Spleen (tissue), 11 donors: ENCODE results near the gene KLF7. TPM values are rescaled to one million over a fixed set of nuclear protein-coding genes. Genes with fewer than 3 reads are reported as not detected.

Experiments used
- DNase-seq: peaks from one replicate; pipeline ENCODE4 v3.0.0-alpha.2; 2020
- H3K27ac ChIP-seq, 8 donors: fragments of 200-600 bp; sonication (generic) in 7 of 8; 1 replicate in 4 of 8; 2 replicates in 4 of 8; pipeline versions ENCODE4 v1.5.0 to v1.8.0; 2016 to 2021; ENCODE audit warnings: inconsistent platforms in 4 of 8, mild to moderate bottlenecking in 4 of 8, moderate library complexity in 1 of 8
- H3K27me3 ChIP-seq, 7 donors: fragments of 200-600 bp; sonication (generic) in 6 of 7; replicated peaks in 1 of 7; 1 replicate in 4 of 7; 2 replicates in 3 of 7; pipeline versions ENCODE4 v1.5.0 to v1.8.0; 2016 to 2021; ENCODE audit warnings: inconsistent platforms in 3 of 7, mild to moderate bottlenecking in 1 of 7
- H3K36me3 ChIP-seq, 6 donors: fragments of 200-600 bp; sonication (generic) in 5 of 6; 1 replicate in 4 of 6; 2 replicates in 2 of 6; pipeline versions ENCODE4 v1.5.0 to v1.8.0; 2016 to 2021; ENCODE audit warnings: inconsistent platforms in 2 of 6
- H3K4me1 ChIP-seq, 6 donors: fragments of 200-600 bp; sonication (generic) in 5 of 6; 1 replicate in 3 of 6; 2 replicates in 3 of 6; pipeline versions ENCODE4 v1.5.0 to v1.8.0; 2016 to 2021; ENCODE audit warnings: inconsistent platforms in 3 of 6
- H3K4me3 ChIP-seq, 8 donors: fragments of 200-600 bp; sonication (generic) in 7 of 8; 1 replicate in 4 of 8; 2 replicates in 4 of 8; pipeline versions ENCODE4 v1.5.0 to v1.8.0; 2016 to 2021; ENCODE audit warnings: inconsistent platforms in 4 of 8, mild to moderate bottlenecking in 4 of 8, moderate library complexity in 2 of 8
- H3K9me3 ChIP-seq, 8 donors: fragments of 200-600 bp; sonication (generic) in 7 of 8; 1 replicate in 4 of 8; 2 replicates in 4 of 8; pipeline versions ENCODE4 v1.5.0 to v1.8.0; 2016 to 2021; ENCODE audit warnings: inconsistent platforms in 4 of 8
- POLR2A ChIP-seq, 3 donors: fragments of 450-650 bp; IDR thresholded peaks; one replicate each; pipeline ENCODE4 v1.5.1; 2017; ENCODE audit warnings: antibody characterized with exemption in 3 of 3, mild to moderate bottlenecking in 1 of 3
- POLR2AphosphoS5 ChIP-seq, 3 donors: sonication (generic); formaldehyde crosslinking; IDR thresholded peaks; one replicate each; pipeline ENCODE4 v1.5.1; 2017; ENCODE audit warnings: antibody characterized with exemption in 3 of 3
- WGBS, 5 donors: extraction: QIAGEN DNeasy Blood & Tissue Kit in 3 of 5; methylation state at CpG; one replicate each; pipeline versions ENCODE4 v1.1.5 to v1.1.7; 2013 to 2018; 5-methylcytosine and 5-hydroxymethylcytosine counted together
- intact Hi-C: fragments of 100-400 bp; cut with DNase I; formaldehyde crosslinking; loops from one replicate; pipeline ENCODE4 v1.15.0; 2023; ENCODE audit warnings: low total_unique reads
- polyA plus RNA-seq, 3 donors: library from polyadenylated mRNA; stranded (reverse); fragments of 200-250 nt; gene quantifications; one replicate each; pipeline ENCODE4 v1.2.1, GENCODE V29; 2013
- total RNA-seq, 7 donors: library from RNA; depleted of rRNA in 3 of 7; stranded (reverse); fragments of >200 nt in 3 of 7; fragmentation: NEBNext Ultra II Directional in 4 of 7; extraction: Animal tissue kit (Norgen Biotek cat#: 25700) in 4 of 7; gene quantifications; one replicate each; pipeline versions ENCODE4 v1.1.0 to v1.2.1, GENCODE V29; 2016 to 2021
- TF ChIP-seq, protein P1 (sequence below), 11 experiments: fragments of 200-600 bp in 7 of 11; fragments of 450-650 bp in 4 of 11; sonication (generic) in 4 of 11; IDR thresholded peaks in 8 of 11; conservative IDR thresholded peaks in 3 of 11; 1 replicate in 7 of 11; 2 replicates in 4 of 11; pipeline versions ENCODE4 v1.4.0 to v1.8.0; 2016 to 2021; ENCODE audit warnings: antibody characterized with exemption in 11 of 11, inconsistent platforms in 4 of 11, mild to moderate bottlenecking in 1 of 11
- donor health status: healthy with polysubstance abuse.
- donor health status: DM: no; HTN: no; CAD: no; lungs with moderate emphysema.
- donor health status: DM: no; HTN: no; CAD: no.
- donor health status: Bipolar disorder and iron deficiency.
- donor health status: healthy.
- donor health status: DM: no; HTN: no; CAD: no.
- donor health status: DM: yes; HTN: yes; CAD: no.

Gene KLF7
- total and polyA plus RNA-seq, 10 donors = 2.9 to 74.4 (median 27.8) TPM

DNA sequence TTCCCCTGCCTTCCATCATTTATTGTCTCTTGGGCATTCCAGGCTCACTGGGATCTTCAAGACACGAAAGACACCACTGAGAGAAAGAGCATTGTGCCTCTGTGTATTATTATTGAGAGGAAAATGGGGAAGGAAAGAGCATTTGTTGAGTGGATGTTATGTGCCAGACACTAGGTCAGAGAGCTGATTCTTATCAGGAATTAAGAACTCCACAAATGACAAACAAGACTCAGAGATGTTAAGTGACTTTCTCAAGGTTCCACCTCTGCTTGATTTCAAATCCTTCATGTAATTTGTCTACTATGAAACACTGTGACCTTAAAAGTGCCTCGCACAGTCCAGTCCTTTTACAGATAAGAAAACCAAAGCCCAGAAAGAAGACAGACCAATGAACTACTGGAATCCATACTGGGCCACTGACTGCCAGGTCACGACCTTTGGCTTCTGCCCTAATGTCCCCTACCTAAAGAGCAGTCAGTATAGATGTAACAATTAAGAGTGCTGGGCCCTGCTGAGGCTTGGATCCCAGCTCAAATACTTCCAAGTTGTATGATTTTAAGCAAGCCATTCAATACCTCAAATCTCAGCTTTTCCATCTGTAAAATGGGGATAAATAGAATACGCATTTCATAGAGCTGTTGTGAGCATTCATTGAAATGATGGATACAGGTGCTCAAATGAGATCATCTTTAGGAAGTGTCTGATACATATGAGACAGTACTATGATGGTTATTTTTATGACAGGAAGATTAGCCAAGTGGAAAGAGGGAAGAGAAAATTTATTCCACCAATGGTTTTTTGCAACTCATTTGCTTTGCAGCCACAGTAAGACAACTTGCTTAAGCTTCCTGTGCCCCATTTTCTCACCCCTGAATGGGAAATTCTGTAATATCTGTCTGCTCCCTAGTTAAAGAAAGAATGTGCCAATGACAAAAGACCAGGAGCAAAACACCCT is 10.9 kb downstream of the KLF7 start:
- H3K9me3 ChIP-seq = no peaks in the 10 kb centered on the region
- no peak overlapping the region for H3K4me3 ChIP-seq
- no peak for TF ChIP-seq POLR2A (IDR thresholded peaks at IDR 0.05)
- TF ChIP-seq POLR2AphosphoS5 (IDR thresholded peaks at IDR 0.05) = no peak
- TF ChIP-seq, protein P1, sequence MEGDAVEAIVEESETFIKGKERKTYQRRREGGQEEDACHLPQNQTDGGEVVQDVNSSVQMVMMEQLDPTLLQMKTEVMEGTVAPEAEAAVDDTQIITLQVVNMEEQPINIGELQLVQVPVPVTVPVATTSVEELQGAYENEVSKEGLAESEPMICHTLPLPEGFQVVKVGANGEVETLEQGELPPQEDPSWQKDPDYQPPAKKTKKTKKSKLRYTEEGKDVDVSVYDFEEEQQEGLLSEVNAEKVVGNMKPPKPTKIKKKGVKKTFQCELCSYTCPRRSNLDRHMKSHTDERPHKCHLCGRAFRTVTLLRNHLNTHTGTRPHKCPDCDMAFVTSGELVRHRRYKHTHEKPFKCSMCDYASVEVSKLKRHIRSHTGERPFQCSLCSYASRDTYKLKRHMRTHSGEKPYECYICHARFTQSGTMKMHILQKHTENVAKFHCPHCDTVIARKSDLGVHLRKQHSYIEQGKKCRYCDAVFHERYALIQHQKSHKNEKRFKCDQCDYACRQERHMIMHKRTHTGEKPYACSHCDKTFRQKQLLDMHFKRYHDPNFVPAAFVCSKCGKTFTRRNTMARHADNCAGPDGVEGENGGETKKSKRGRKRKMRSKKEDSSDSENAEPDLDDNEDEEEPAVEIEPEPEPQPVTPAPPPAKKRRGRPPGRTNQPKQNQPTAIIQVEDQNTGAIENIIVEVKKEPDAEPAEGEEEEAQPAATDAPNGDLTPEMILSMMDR (IDR thresholded peaks at IDR 0.05 in 8 of 11, conservative IDR thresholded peaks at IDR 0.05 in 3 of 11) = no peak
- no peaks in the 10 kb centered on the region for H3K27me3 ChIP-seq
- peak overlapping the region in 7 of 8 donors; percentile 1 to 75 (median 46) for H3K27ac ChIP-seq
- no peak for DNase-seq
- no peaks in the 10 kb centered on the region for H3K36me3 ChIP-seq
- peaks cover 48 to 100% (median 85%) of the 10 kb centered on the region in 6 donors for H3K4me1 ChIP-seq
- WGBS, 5 donors = 75 to 94% (median 86%) methylated on average over 4 of the region's 4 CpGs
- intact Hi-C loops = no loop called here

DNA sequence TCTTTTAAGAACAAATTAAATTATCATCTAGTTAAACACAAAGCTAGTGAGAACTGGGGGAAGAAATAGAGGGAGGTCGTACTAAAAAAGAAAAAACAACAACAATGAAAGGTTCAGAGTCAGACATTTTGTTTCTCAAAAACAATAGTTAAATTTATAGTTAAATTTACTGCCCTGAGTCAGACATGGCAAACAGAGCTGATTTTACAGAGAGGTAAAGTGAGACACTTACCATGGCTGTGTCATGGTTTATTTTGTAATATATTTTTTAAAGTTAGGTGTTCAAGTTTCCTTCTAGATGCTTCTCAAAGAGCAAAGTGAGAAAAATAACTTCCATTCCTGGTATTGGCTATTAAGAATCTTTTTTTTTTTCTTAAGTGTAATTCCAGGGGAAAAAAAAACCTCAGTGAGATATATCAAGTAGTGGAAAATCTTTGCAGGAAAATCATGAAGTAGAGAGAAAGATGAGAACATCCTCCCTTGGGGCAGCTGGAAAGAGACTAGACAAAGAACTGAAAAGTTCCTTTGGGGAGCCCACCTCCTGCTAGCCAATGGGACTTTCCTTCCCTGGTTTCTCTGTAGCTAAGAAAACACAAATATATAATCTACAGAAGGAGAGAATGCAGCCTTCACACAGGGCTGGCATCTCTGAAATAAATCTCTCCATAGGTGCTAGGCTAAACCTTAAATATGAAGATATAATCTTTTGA is 12.3 kb downstream of the KLF7 start:
- no peaks in the 10 kb centered on the region for H3K9me3 ChIP-seq
- TF ChIP-seq, protein P1 (IDR thresholded peaks at IDR 0.05 in 8 of 11, conservative IDR thresholded peaks at IDR 0.05 in 3 of 11) = no peak
- no peak for TF ChIP-seq POLR2AphosphoS5 (IDR thresholded peaks at IDR 0.05)
- TF ChIP-seq POLR2A (IDR thresholded peaks at IDR 0.05) = no peak
- DNase-seq = no peak
- H3K4me1 ChIP-seq = peaks cover 48 to 99% (median 84%) of the 10 kb centered on the region in 6 donors
- WGBS, 5 donors = 71 to 92% (median 83%) methylated on average over 1 of the region's 1 CpG
- intact Hi-C loops = no loop called here
- no peak overlapping the region for H3K4me3 ChIP-seq
- peaks cover 0 to 3% (median 0%) of the 10 kb centered on the region in 6 donors for H3K36me3 ChIP-seq
- no peaks in the 10 kb centered on the region for H3K27me3 ChIP-seq
- peak overlapping the region in 7 of 8 donors; percentile 20 to 75 (median 46) for H3K27ac ChIP-seq

DNA sequence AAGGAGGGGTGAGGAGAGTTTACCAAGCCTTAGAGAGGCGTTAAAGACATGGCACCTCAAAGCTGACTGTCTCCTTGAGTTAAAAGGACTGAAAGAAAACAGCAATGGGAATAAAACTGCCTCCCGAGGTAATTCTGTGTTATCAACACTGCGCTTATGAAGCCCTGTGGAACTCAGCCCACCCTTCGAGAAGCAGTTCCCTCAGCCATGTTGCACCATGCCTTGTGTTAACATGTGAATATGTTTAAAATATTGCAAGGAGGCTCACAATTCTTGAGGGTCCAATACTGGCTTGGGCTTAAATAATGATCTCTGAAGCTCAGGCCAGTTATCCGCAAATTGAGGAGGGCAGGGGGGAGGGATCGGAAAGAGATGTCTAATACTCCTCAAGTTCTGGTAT is 14.7 kb downstream of the KLF7 start:
- peaks cover 34 to 91% (median 64%) of the 10 kb centered on the region in 6 donors for H3K4me1 ChIP-seq
- WGBS, 5 donors = 57 to 74% (median 72%) methylated on average over 6 of the region's 6 CpGs
- TF ChIP-seq POLR2A (IDR thresholded peaks at IDR 0.05) (no peak), POLR2AphosphoS5 (IDR thresholded peaks at IDR 0.05) (no peak)

DNA sequence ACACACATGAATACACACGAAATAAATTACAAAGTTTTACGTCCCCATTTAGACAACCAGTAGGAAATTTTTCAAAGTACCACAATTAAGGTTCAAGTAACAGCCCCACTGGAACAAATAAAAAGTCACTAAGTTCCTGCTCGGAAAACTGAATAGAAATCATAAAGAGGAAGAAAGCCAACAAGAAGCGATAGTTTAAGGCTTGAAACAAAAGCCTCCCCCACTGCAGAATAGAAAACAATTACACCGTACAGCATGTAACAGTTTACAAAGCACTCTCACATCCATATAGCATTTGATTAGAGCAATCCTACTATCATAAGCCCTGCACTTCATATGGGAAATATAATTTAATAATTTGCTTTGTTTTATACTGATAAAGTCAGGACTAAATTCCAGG is 15.5 kb downstream of the KLF7 start:
- Histone ChIP-seq H3K9me3 (no peaks in the 10 kb centered on the region), H3K4me1 (peaks cover 30 to 91% (median 57%) of the 10 kb centered on the region in 6 donors), H3K36me3 (peaks cover 0 to 29% (median 0%) of the 10 kb centered on the region in 6 donors), H3K27ac (peak overlapping the region in 3 of 8 donors; percentile 15 to 75 (median 51)), H3K4me3 (no peak overlapping the region), H3K27me3 (no peaks in the 10 kb centered on the region)
- intact Hi-C loops = no loop called here
- TF ChIP-seq POLR2A (IDR thresholded peaks at IDR 0.05) (no peak), POLR2AphosphoS5 (IDR thresholded peaks at IDR 0.05) (no peak)
- TF ChIP-seq, protein P1 (IDR thresholded peaks at IDR 0.05 in 8 of 11, conservative IDR thresholded peaks at IDR 0.05 in 3 of 11) = no peak
- 30 to 50% (median 46%) methylated on average over 5 of the region's 5 CpGs for WGBS, 5 donors
- DNase-seq = no peak

More for the DNA sequence above, 14.7 kb downstream of the KLF7 start:
- peaks cover 0 to 23% (median 0%) of the 10 kb centered on the region in 6 donors for H3K36me3 ChIP-seq
- no peaks in the 10 kb centered on the region for H3K27me3 ChIP-seq
- no peak for DNase-seq
- no peaks in the 10 kb centered on the region for H3K9me3 ChIP-seq
- intact Hi-C loops = no loop called here
- H3K4me3 ChIP-seq = no peak overlapping the region
- peak overlapping the region in 4 of 8 donors; percentile 43 to 75 (median 48) for H3K27ac ChIP-seq
